Hepatic stellate cell (primary cell): ENCODE data around the gene IRAK2.
"Not testable (repeated sequence)": the region's sequence is repeated elsewhere in the genome, so short reads cannot be mapped to it uniquely, and the experiment has no call there.

Experiments used
- DNase-seq: peaks from one replicate; pipeline ENCODE4 v3.0.0; 2011; ENCODE audit warnings: low spot score

The IRAK2 gene

GRCh38 chr3:10253731-10254130 is 89.0 kb downstream of the IRAK2 start:
- no peak for DNase-seq

GRCh38 chr3:10255835-10256234 is 91.1 kb downstream of the IRAK2 start:
- no peak for DNase-seq

GRCh38 chr3:10259036-10259435 is 94.3 kb downstream of the IRAK2 start:
- no peak for DNase-seq

GRCh38 chr3:10259798-10260197 is 95.1 kb downstream of the IRAK2 start:
- DNase-seq = no peak

GRCh38 chr3:10260211-10260701 is 95.5 kb downstream of the IRAK2 start:
- no peak for DNase-seq

- no peak for DNase-seq
Observed at GRCh38 chr3:10262027-10262426, 97.3 kb downstream of the IRAK2 start.

GRCh38 chr3:10263646-10264363 is 99.1 kb downstream of the IRAK2 start:
- peak; percentile 65 for DNase-seq

GRCh38 chr3:10265833-10266232 is 101.1 kb downstream of the IRAK2 start:
- no peak for DNase-seq

- not testable (repeated sequence) for DNase-seq
Observed at GRCh38 chr3:10266936-10267335, 102.2 kb downstream of the IRAK2 start.

- DNase-seq = no peak
Observed at GRCh38 chr3:10268116-10268515, 103.4 kb downstream of the IRAK2 start.

- DNase-seq = no peak
Observed at GRCh38 chr3:10268930-10269329, 104.2 kb downstream of the IRAK2 start.

- DNase-seq = no peak
Observed at GRCh38 chr3:10269443-10269842, 104.7 kb downstream of the IRAK2 start.

- not testable (repeated sequence) for DNase-seq
Observed at GRCh38 chr3:10272476-10272875, 107.8 kb downstream of the IRAK2 start.

- no peak for DNase-seq
Observed at GRCh38 chr3:10272977-10273376, 108.3 kb downstream of the IRAK2 start.

- no peak for DNase-seq
Observed at GRCh38 chr3:10273702-10274305, 109.1 kb downstream of the IRAK2 start.

- DNase-seq = no peak
Observed at GRCh38 chr3:10274601-10275000, 109.9 kb downstream of the IRAK2 start.

GRCh38 chr3:10277115-10277625 is 112.5 kb downstream of the IRAK2 start:
- no peak for DNase-seq

- no peak for DNase-seq
Observed at GRCh38 chr3:10278501-10278900, 113.8 kb downstream of the IRAK2 start.

- DNase-seq = no peak
Observed at GRCh38 chr3:10279384-10280176, 114.9 kb downstream of the IRAK2 start.

GRCh38 chr3:10280177-10280529 is 115.4 kb downstream of the IRAK2 start:
- no peak for DNase-seq

- DNase-seq = no peak
Observed at GRCh38 chr3:10280571-10280970, 115.9 kb downstream of the IRAK2 start.

- peak; percentile 27 for DNase-seq
Observed at GRCh38 chr3:10281951-10282350, 117.2 kb downstream of the IRAK2 start.

- DNase-seq = no peak
Observed at GRCh38 chr3:10283638-10284037, 118.9 kb downstream of the IRAK2 start.
